GM12878 (cell line): ENCODE data around the gene KRT71.

Source experiments
- ATF2 ChIP-seq: IDR thresholded peaks from 2 replicates; pipeline ENCODE4 v1.6.1; 2012; ENCODE audit warnings: low read length, inconsistent platforms
- BRCA1 ChIP-seq: IDR thresholded peaks from 2 replicates; pipeline ENCODE4 v1.6.1; 2011; ENCODE audit warnings: low read depth, low read length, improper control_type of control experiment
- MYC ChIP-seq: IDR thresholded peaks from 2 replicates; pipeline ENCODE4 v1.6.1; 2011; ENCODE audit warnings: mild to moderate bottlenecking, low read length, moderate library complexity, inconsistent platforms; ENCODE audit not compliant: insufficient read depth, insufficient replicate concordance, insufficient read length, severe bottlenecking
- TAF1 ChIP-seq: IDR thresholded peaks from 2 replicates; pipeline ENCODE4 v1.6.1; 2011; ENCODE audit warnings: mild to moderate bottlenecking, low read depth, low read length, borderline replicate concordance
- TF ChIP-seq, protein P1 (sequence below): IDR thresholded peaks from 2 replicates; pipeline ENCODE4 v1.6.1; 2011; ENCODE audit warnings: low read depth, mild to moderate bottlenecking, low read length, moderate library complexity, borderline replicate concordance; ENCODE audit errors: extremely low read depth
- TF ChIP-seq, protein P2 (sequence below): IDR thresholded peaks from 2 replicates; pipeline ENCODE4 v1.6.1; 2012; ENCODE audit warnings: low read depth, low read length, improper control_type of control experiment
- TF ChIP-seq, protein P3 (sequence below): IDR thresholded peaks from 2 replicates; pipeline ENCODE4 v1.6.1; 2011; ENCODE audit warnings: low read depth, low read length, improper control_type of control experiment, borderline replicate concordance

DNA sequence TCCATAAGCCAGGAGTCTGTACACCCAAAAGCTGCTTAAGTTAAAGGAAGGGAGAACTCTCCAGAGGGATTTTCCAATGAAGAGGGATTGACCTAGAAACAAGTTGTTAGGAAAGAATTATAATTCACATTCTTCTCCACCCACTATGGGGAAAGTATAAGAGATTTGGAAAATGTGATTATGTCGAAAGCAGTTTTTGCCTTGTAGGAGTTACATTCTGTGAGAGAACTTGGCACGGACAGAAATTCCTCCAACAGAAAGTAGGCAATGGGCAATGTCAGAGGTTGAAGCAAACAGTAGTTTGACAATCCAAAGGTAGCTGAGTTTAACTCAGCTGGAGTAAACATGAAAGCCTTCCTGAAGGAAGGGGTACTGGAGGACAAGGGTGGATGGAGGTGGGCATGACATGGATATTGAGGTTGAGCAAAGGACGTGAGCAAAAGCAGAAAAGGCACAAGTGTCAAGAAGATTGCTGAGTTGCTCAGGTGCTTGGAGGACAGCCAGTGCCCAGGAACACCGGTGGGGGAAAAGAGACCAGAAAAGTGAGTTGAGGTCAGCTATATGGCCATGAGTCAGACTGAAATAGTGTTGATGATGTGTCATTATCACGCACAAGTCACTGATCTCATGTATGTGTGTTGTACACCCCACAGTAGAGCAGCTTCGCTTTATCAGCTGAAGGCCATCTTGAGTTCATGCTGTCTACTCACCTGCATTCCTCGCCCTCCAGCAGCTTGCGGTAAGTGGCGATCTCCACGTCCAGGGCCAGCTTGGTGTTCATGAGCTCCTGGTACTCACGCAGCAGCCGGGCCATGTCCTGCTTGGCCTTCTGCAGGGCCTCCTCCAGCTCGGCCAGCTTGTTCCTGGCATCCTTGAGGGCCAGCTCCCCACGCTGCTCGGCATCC is 36.8 kb downstream of the KRT71 start:
- TF ChIP-seq MYC (no peak), BRCA1 (no peak), ATF2 (no peak), TAF1 (no peak)
- TF ChIP-seq, protein P1, sequence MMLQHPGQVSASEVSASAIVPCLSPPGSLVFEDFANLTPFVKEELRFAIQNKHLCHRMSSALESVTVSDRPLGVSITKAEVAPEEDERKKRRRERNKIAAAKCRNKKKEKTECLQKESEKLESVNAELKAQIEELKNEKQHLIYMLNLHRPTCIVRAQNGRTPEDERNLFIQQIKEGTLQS, result no peak
- TF ChIP-seq, protein P2, sequence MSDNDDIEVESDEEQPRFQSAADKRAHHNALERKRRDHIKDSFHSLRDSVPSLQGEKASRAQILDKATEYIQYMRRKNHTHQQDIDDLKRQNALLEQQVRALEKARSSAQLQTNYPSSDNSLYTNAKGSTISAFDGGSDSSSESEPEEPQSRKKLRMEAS, result no peak
- TF ChIP-seq, protein P3, sequence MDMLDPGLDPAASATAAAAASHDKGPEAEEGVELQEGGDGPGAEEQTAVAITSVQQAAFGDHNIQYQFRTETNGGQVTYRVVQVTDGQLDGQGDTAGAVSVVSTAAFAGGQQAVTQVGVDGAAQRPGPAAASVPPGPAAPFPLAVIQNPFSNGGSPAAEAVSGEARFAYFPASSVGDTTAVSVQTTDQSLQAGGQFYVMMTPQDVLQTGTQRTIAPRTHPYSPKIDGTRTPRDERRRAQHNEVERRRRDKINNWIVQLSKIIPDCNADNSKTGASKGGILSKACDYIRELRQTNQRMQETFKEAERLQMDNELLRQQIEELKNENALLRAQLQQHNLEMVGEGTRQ, result no peak
